Esophagus muscularis mucosa (tissue), 4 donors: Measurements from ENCODE around the gene AKR1C3. TPM values are rescaled to one million over a fixed set of nuclear protein-coding genes. Genes with fewer than 3 reads are reported as not detected.
"Not testable (repeated sequence)": the region's sequence is repeated elsewhere in the genome, so short reads cannot be mapped to it uniquely, and the experiment has no call there.

ENCODE experiments used
- DNase-seq: peaks from one replicate; pipeline ENCODE4 v3.0.0-alpha.2; 2017; ENCODE audit errors: extremely low spot score
- H3K27ac ChIP-seq, 4 donors: fragments of 200-600 bp; sonication (generic); replicated peaks in 1 of 4; 1 replicate in 3 of 4; 2 replicates in 1 of 4; pipeline ENCODE4 v1.5.1; 2016 to 2019; ENCODE audit warnings: mild to moderate bottlenecking in 1 of 4
- H3K27me3 ChIP-seq, 4 donors: fragments of 200-600 bp; sonication (generic); one replicate each; pipeline versions ENCODE4 v1.5.1 to v1.6.0; 2016 to 2019
- H3K36me3 ChIP-seq, 4 donors: fragments of 200-600 bp; sonication (generic); one replicate each; pipeline ENCODE4 v1.5.1; 2016 to 2019
- H3K4me1 ChIP-seq, 4 donors: fragments of 200-600 bp; sonication (generic); one replicate each; pipeline ENCODE4 v1.5.1; 2016 to 2019
- H3K4me3 ChIP-seq, 4 donors: fragments of 200-600 bp; sonication (generic); 1 replicate in 2 of 4; 2 replicates in 2 of 4; pipeline ENCODE4 v1.5.1; 2016 to 2019; ENCODE audit warnings: mild to moderate bottlenecking in 4 of 4, moderate library complexity in 1 of 4
- H3K9me3 ChIP-seq, 4 donors: fragments of 200-600 bp; sonication (generic); 1 replicate in 3 of 4; 2 replicates in 1 of 4; pipeline ENCODE4 v1.5.1; 2016 to 2019
- CTCF ChIP-seq, 3 experiments: fragments of 200-600 bp in 2 of 3; fragments of 450-650 bp in 1 of 3; sonication (generic) in 2 of 3; IDR thresholded peaks; one replicate each; pipeline ENCODE4 v1.5.1; 2017 to 2019; ENCODE audit warnings: antibody characterized with exemption in 3 of 3, mild to moderate bottlenecking in 2 of 3, moderate library complexity in 1 of 3
- EP300 ChIP-seq: sonication (generic); formaldehyde crosslinking; IDR thresholded peaks from one replicate; pipeline ENCODE4 v1.6.1; 2017; ENCODE audit warnings: antibody characterized with exemption
- POLR2A ChIP-seq: fragments of 450-650 bp; IDR thresholded peaks from one replicate; pipeline ENCODE4 v1.6.1; 2017; ENCODE audit warnings: antibody characterized with exemption, moderate library complexity, mild to moderate bottlenecking, low read depth
- POLR2AphosphoS5 ChIP-seq, 2 donors: sonication (generic); formaldehyde crosslinking; IDR thresholded peaks; one replicate each; pipeline ENCODE4 v1.6.1; 2017; ENCODE audit warnings: antibody characterized with exemption in 2 of 2
- WGBS: methylation state at CpG from one replicate; pipeline ENCODE4 v1.1.5; 2018; 5-methylcytosine and 5-hydroxymethylcytosine counted together
- intact Hi-C: fragments of 100-400 bp; cut with DNase I; formaldehyde crosslinking; loops from one replicate; pipeline ENCODE4 v1.15.1; 2023
- total RNA-seq, 4 donors: library from RNA; depleted of rRNA; stranded (reverse); fragments of >200 nt; gene quantifications; one replicate each; pipeline versions ENCODE4 v1.1.0 to v1.2.1, GENCODE V29; 2016

AKR1C3 gene
- total RNA-seq, result 10 to 100 TPM; 12.1 to 29.7 (median 19.3) TPM

DNA sequence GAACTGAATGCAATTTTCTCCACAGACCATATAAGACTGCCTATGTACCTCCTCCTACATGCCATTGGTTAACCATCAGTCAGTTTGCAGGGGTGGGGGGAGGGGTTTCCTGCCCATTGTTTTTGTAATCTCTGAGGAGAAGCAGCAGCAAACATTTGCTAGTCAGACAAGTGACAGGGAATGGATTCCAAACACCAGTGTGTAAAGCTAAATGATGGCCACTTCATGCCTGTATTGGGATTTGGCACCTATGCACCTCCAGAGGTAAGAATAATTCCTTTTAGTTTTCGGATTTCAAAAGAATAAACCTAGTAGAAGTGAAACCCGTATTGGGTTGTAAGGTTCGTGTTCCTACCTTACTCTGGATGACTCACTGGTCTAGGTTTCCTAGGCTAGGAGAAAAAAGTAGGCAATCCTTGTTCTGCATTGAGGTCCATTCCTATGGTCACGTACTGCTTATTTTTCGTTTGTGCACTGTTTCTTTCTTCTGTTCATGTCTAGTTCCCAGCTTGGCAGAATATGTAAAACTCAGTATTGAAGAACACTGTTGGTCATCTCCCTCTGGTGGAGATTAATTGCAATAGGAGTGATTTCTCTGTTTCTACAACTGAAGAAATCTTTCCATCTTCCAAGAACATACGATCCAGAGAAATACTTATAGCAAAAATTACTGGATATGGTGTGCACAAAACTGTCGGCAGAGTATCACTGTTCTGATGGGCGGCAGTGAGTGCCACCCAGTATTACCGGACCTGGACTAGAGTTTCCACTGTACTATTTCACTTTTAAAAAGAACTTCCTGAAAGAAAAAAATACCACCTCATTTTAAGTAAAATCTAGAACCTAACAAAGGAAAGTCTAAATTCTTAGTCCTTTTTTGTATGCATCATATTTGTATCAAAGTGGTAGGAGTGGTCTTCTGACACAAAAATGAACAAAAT is at the start of gene AKR1C3:
TSS of gene AKR1C3 (plus strand) at position 150 of the 941 bp plus-strand sequence. CDS start at position 181, 31 bp downstream.
- no peak for DNase-seq
- peaks cover 0 to 14% (median 5%) of the 10 kb centered on the region in 4 donors for H3K36me3 ChIP-seq
- TF ChIP-seq POLR2A, result no peak
- TF ChIP-seq CTCF (IDR thresholded peaks at IDR 0.05), result peak; percentile 69 to 77 (median 70)
- TF ChIP-seq POLR2AphosphoS5 (IDR thresholded peaks at IDR 0.05), result peak in 1 of 2 donors; percentile 56
- no peak for TF ChIP-seq EP300
- WGBS, result 37% methylated on average over 9 of the region's 9 CpGs
- H3K27me3 ChIP-seq, result no peaks in the 10 kb centered on the region
- H3K9me3 ChIP-seq, result no peaks in the 10 kb centered on the region
- intact Hi-C loops, result loop anchor here (2.0 to 5.0 kb wide), 2 partner anchors 77 to 246 kb away; no protein-coding TSS in a partner anchor
- peaks cover 0 to 10% (median 3%) of the 10 kb centered on the region in 4 donors for H3K4me1 ChIP-seq
- peak within 1 kb of the TSS; percentile 54 to 64 (median 58) for H3K27ac ChIP-seq
- H3K4me3 ChIP-seq, result peak within 1 kb of the TSS; percentile 50 to 60 (median 54)

DNA sequence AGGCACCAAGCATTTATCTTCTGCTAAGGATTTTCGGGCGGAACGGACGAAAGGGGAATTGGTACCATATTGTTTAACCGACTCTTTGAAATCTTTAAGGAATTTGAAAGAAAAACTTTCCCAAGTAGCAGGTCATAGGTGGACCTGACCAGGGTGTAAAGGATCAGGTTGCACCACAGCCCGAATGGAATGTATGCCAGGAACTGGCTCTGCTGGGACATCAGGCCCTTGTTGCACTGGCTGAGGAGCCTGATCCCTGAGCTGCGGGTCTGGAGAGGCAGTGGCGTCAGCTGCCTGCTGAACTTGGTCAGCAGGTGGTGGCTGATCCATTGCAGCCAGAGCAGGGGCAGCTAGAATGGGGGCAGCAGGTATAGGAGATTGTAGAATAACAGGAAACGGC is 49.1 kb upstream of the AKR1C3 start:
- Histone ChIP-seq H3K4me3 (no peak overlapping the region), H3K27me3 (no peaks in the 10 kb centered on the region), H3K36me3 (no peaks in the 10 kb centered on the region), H3K9me3 (no peaks in the 10 kb centered on the region), H3K27ac (no peak overlapping the region), H3K4me1 (peaks cover 0 to 6% (median 3%) of the 10 kb centered on the region in 4 donors)
- no peak for DNase-seq
- no peak for TF ChIP-seq POLR2A
- 89% methylated on average over 9 of the region's 9 CpGs for WGBS
- intact Hi-C loops, result no loop called here

DNA sequence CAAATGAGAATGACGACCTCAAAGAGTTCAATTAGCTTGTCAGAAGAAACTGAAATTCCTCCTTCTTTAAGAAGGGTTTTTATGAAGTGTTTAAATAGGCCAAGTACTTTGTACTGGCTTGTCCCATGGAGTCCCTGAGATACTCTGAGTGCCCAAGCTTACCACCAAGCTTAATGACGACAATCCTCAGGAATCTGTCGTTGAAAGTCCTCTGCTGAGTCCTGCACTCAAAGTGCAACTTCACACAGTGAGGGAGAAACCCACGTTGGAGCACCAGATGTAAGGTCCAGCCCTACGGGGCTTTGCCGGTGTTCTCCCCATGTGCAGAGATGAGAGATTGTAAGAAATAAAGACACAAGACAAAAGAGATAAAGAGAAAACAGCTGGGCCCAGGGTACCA is 47.8 kb upstream of the AKR1C3 start:
- no peak overlapping the region for H3K4me3 ChIP-seq
- intact Hi-C loops, result no loop called here
- TF ChIP-seq POLR2A, result no peak
- TF ChIP-seq EP300, result no peak
- no peak for TF ChIP-seq POLR2AphosphoS5 (IDR thresholded peaks at IDR 0.05)
- no peak for TF ChIP-seq CTCF (IDR thresholded peaks at IDR 0.05)
- H3K4me1 ChIP-seq, result peaks cover 0 to 6% (median 3%) of the 10 kb centered on the region in 4 donors
- H3K36me3 ChIP-seq, result no peaks in the 10 kb centered on the region
- no peaks in the 10 kb centered on the region for H3K9me3 ChIP-seq
- H3K27ac ChIP-seq, result no peak overlapping the region
- WGBS, result 87% methylated on average over 6 of the region's 6 CpGs
- DNase-seq, result no peak
- no peaks in the 10 kb centered on the region for H3K27me3 ChIP-seq

GRCh38 chr10:5047055-5047454 is 47.2 kb upstream of the AKR1C3 start:
- H3K27me3 ChIP-seq, H3K4me3 ChIP-seq, H3K36me3 ChIP-seq, H3K9me3 ChIP-seq, intact Hi-C loops, DNase-seq, H3K4me1 ChIP-seq, H3K27ac ChIP-seq: not testable (repeated sequence)
- 82% methylated on average over 5 of the region's 5 CpGs for WGBS

GRCh38 chr10:5047912-5048628 is 46.1 kb upstream of the AKR1C3 start:
- H3K27me3 ChIP-seq, result no peaks in the 10 kb centered on the region
- no peaks in the 10 kb centered on the region for H3K4me1 ChIP-seq
- H3K9me3 ChIP-seq, result no peaks in the 10 kb centered on the region
- DNase-seq, result no peak
- no peak overlapping the region for H3K4me3 ChIP-seq
- no peaks in the 10 kb centered on the region for H3K36me3 ChIP-seq
- no peak overlapping the region for H3K27ac ChIP-seq
- intact Hi-C loops, result no loop called here
- no peak for TF ChIP-seq CTCF (IDR thresholded peaks at IDR 0.05)
- 82% methylated on average over 1 of the region's 1 CpG for WGBS

- H3K4me1 ChIP-seq, H3K27me3 ChIP-seq, H3K36me3 ChIP-seq, H3K27ac ChIP-seq, intact Hi-C loops, DNase-seq, H3K9me3 ChIP-seq, H3K4me3 ChIP-seq: not testable (repeated sequence)
- 85% methylated on average over 4 of the region's 16 CpGs for WGBS
These were observed 41.2 kb upstream of the AKR1C3 start for GRCh38 chr10:5052951-5053500.

DNA sequence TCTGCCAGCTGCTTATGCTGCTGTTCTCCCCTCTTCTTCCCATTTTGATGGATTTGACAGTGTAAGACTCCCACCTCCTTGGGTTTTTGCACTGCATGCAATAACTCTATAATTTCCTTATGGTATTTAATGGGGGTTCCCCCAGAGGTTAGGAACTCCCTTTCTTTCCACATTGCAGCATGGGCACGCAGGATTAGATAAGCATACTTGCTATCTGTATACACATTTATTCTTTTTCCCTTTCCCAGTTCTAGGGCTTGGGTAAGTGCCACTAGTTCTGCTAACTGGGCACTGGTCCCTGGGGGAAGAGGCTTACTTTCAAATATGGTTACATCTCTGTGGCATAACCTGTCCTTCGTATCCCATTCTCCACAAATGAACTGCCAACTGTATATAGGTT is 39.4 kb upstream of the AKR1C3 start:
- 88% methylated on average over 2 of the region's 2 CpGs for WGBS
- H3K36me3 ChIP-seq, H3K9me3 ChIP-seq, DNase-seq, H3K4me3 ChIP-seq, H3K27ac ChIP-seq, H3K4me1 ChIP-seq, H3K27me3 ChIP-seq, intact Hi-C loops: not testable (repeated sequence)

DNA sequence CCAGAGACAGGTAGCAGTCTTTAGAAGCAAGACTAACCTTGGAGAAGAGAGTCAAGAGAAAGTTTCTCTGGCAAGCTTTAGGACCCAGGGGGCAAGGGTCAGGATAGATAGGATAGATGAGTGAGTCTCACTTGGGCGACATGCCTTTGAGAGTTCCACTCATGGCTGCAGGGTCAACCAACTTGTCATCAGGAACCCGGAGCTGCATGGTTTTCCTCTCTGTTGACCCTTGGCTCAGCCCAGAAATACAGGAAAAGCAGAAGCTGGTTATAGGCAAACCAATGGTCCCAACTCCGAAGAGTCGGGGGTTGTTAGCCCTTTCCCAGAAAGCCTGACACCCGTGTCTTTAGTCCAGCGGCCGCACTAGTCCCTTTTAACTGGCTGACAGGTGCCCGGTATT is 34.9 kb upstream of the AKR1C3 start:
- peak; percentile 60 for DNase-seq
- H3K9me3 ChIP-seq, intact Hi-C loops, H3K27ac ChIP-seq, H3K4me1 ChIP-seq, H3K36me3 ChIP-seq, H3K27me3 ChIP-seq, H3K4me3 ChIP-seq: not testable (repeated sequence)
- 83% methylated on average over 7 of the region's 8 CpGs for WGBS
